GM12872 (cell line): ENCODE data around the gene MEF2C.

Source experiments
- CTCF ChIP-seq: IDR thresholded peaks from 3 replicates; pipeline ENCODE4 v1.5.1; 2011; ENCODE audit warnings: low read depth, mild to moderate bottlenecking, low read length, moderate library complexity; ENCODE audit not compliant: insufficient read depth

Gene MEF2C

GRCh38 chr5:88889189-88890069, 6.4 kb upstream of the MEF2C start:
- no peak for TF ChIP-seq CTCF

- TF ChIP-seq CTCF, result no peak
Observed at GRCh38 chr5:88888848-88889188, 5.8 kb upstream of the MEF2C start.

GRCh38 chr5:88888291-88888690, 5.3 kb upstream of the MEF2C start:
- TF ChIP-seq CTCF, result no peak

DNA sequence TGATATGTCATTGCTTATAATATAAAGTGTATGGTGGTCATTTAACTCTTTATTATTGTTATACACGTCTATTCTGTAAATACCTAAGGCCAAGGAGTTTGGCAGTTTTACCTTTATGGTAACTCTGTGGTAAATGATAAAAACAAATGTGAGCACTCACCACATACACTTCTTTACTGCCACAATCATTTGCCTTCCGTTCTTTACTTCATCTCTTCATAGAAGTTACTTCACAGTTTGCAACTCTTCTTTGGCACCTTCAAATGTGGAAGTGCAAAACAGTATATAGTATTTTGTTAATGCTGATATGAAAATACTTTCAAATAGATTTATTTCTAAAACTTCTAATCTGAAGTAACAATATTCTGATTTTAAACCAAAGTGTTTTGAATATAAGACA, 4.4 kb upstream of the MEF2C start:
- no peak for TF ChIP-seq CTCF

- TF ChIP-seq CTCF, result no peak
Observed at GRCh38 chr5:88886746-88887341, 3.9 kb upstream of the MEF2C start.

DNA sequence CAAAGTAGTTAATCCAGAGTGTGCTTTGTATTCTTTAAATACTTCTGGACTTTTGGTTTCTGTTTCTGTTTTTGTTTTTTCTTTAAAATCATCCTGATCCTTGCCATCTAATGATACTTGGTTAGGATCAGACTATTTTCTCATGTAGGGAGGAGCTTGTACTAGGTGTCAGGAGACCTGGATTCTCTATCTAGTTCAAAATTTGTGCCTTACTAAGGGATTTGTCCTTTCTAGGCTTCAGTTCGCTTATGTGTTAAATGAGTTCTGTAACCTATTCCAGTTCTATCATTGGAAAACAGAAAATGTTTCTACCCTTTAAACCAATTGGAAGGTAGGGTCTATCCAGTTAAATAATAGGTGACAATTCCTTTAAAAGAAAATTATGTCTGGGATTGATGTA, 3.3 kb upstream of the MEF2C start:
- TF ChIP-seq CTCF, result no peak

DNA sequence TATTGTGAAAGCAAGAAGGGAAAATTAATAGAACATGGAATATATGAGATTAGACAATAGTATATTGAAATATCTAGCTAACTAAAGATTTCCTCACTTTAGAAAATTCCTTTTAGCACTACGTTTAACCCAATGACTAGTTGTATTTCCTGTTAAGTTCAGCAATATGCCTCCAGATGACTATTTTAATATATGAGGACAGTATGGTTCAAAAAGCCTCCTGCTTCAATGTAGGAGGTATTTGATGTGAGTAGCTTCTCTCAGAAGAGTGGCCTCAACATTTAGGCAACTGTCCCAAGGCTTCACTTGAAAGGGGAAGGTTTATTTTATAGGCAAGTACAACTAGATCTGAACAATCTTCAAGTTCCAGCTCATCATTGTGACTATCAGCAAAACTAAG, 2.0 kb upstream of the MEF2C start:
- no peak for TF ChIP-seq CTCF
